GM19351 (cell line): ENCODE data around the gene JUND.

Experiments used
- ATAC-seq: cut with Tn5 transposase; IDR thresholded peaks from one replicate; pipeline ENCODE4 v1.9.1; 2021; ENCODE audit warnings: mild to moderate bottlenecking, moderate library complexity; ENCODE audit not compliant: unreplicated experiment

Gene JUND

DNA sequence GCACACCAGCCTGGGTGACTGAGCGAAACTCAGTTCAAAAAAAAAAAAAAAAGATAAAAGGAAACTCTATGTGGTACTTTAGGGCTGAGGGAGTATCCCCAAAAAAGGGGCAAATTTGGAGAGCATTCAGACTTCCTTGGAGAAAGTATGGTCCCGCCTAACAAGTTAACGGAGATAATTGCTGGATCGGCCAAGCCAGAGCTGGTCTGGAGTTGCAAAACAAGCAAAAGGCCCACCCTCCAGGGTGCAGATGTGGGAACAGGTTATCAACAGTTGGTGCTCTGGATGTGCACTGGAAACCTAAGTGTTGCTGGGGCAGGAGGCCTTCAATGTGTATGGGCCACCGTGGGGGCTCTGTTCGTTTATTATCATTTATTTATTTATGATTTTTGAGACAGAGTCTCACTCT, 10.0 kb downstream of the JUND start:
- no peak for ATAC-seq

- ATAC-seq, result no peak
These were observed 11.1 kb downstream of the JUND start for GRCh38 chr19:18270326-18270725.

DNA sequence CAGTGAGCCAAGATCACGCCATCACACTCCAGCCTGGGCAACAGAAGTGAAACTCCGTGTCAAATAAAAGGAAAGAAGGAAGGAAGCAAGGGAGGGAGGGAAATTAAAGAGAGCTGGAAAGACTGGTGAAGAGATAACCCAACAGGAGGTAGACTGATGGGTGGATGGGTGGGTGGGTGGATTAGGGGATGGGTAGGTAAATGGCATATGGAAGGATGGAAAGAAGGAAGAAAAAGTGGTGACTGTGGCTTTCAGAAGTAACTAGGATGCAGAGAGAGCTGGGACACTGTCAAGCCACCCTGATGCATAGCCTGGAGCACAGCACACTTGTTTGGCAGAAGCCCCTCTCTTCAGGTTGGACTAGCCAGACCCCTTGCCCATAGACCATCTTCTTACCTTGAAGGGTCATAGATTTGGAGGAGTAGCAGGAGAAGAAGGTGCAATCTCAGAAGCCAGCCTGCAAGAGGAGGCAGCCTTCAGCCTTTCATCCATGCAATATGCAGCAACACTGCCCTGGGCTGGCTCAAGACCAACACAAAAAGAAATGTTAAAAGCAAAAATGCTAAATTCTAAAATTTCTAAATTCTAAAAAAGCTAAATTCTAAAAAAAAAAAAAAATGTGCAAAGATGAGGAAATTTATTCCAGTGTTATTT, 12.2 kb downstream of the JUND start:
- no peak for ATAC-seq

DNA sequence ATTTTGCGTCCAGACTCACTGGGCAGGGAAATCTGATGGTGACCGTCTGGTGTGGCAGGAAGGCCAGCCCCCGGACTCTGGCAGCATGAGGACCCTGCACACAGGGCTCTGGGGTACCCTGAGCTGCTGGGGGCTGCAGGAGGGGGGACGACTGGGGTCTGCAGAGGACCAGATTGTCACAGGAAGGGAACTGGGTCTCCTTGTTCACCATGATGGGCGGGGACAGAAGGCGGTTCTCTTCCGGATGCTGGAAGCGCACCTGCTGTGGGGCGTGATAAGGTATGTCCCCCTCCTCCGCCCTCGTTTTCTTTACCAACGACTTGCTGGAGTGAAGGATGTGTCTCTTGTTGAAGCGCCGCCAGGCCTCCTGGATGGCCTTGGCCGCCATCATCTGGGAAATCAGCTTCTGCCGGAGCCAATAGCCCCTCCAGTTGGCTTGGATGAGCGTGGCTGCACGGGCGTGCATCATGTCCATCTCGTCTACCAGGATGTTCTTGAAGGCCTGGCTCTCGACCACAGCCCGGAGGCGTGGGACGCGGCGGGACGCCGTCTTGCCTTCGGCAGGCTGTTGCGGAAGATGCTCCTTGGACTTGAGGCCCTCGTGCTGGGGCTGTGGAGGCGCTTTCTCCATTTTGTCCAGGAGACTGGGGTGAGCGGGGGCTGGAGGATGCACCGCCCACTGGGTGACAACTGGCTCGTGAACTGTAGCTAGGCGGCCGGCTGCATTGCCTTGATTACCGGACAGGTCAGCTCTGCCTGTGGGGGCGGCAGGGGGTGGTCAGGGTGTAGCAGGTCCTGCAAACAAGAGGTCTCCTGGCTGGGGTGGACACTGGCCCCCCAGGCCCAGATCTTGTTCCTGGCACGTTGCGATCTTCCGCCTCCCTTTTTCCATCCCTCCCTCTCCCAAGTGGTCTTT, 14.4 kb downstream of the JUND start:
- ATAC-seq, result no peak

GRCh38 chr19:18265582-18265981, 15.8 kb downstream of the JUND start:
- no peak for ATAC-seq

- no peak for ATAC-seq
These were observed 16.4 kb downstream of the JUND start for GRCh38 chr19:18264971-18265540.

GRCh38 chr19:18264137-18264854, 17.1 kb downstream of the JUND start:
- no peak for ATAC-seq

GRCh38 chr19:18263324-18264136, 17.9 kb downstream of the JUND start:
- ATAC-seq, result no peak

- no peak for ATAC-seq
These were observed 18.5 kb downstream of the JUND start for GRCh38 chr19:18262917-18263316.

DNA sequence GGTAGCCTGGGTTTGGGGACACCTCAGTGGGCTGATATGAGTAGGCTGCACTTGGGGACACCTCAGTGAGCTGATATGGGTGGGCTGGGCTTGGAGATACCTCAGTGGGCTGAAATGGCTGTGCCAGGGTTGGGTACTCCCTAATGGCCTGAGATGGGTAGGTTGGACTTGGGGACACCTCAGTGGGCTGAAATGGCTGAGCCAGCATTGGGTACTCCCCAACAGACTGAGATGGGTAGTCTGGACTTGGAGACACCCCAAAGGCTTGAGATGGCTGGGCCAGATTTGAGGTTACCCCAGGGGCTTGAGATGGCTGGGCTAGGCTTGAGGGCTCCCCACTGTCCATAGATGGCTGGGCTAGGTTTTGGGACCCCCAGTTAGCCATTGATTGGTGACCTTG, 19.3 kb downstream of the JUND start:
- ATAC-seq, result no peak

DNA sequence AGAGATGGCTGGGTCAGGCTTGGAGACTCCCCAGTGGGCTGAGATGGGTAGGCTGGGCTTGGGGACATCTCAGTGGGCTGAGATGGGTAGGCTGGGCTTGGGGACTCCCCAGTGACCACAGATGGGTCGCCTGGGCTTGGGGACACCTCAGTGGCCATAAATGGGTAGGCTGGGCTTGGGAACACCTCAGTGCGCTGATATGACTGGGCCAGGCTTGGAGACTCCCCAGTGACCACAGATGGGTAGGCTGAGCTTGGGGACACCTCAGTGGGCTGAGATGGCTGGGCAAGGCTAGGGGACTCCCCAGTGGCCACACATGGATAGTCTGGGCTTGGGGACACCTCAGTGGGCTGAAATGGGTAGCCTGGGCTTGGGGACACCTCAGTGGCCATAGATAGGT, 19.9 kb downstream of the JUND start:
- ATAC-seq, result no peak

- ATAC-seq, result no peak
These were observed 21.5 kb downstream of the JUND start for GRCh38 chr19:18259893-18260292.

DNA sequence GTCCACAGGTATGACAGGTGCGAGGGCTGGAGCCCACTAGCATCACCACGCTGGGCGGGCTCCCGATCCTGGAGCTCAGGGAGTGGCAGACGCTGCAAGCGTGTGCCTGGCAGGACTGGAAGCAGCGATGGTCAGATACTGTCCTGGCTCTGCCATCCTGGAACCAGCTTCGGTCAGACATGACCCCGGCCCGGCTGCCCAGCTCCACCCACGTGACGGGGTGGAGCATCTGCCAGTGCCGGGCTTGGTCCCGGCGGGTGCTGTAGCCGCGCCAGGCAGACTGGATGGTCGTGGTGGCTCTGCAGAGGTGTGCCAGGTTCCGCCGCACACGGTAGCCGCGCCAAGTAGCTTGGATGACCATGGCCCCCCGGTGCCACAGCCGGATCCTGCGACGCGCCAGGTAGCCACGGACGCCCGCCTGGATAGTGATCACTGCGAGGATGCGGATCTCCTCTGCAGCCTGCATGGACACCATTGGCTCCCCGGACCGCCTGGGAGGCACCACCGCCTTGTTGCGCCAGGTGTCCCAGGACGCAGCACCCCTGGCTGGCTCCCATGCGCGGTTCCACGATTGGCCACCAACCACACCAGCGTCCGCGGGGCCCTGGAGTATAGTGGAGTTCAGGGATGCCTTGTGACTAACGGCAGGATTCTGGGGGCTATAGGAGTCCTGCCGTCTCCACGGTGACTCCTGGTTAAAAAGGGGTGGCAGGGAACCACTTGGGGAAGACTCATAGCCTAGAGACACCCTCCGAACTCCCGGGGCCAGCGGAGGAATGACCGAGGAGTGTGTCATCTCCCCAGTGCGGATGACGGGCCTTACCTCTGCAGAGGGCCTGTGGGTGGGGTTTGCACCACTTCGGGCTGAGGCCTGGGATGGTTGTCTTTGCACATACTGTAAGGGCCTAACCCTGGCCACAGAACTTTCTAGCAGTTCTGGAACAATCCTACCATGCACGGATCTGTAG, 23.6 kb downstream of the JUND start:
- no peak for ATAC-seq

DNA sequence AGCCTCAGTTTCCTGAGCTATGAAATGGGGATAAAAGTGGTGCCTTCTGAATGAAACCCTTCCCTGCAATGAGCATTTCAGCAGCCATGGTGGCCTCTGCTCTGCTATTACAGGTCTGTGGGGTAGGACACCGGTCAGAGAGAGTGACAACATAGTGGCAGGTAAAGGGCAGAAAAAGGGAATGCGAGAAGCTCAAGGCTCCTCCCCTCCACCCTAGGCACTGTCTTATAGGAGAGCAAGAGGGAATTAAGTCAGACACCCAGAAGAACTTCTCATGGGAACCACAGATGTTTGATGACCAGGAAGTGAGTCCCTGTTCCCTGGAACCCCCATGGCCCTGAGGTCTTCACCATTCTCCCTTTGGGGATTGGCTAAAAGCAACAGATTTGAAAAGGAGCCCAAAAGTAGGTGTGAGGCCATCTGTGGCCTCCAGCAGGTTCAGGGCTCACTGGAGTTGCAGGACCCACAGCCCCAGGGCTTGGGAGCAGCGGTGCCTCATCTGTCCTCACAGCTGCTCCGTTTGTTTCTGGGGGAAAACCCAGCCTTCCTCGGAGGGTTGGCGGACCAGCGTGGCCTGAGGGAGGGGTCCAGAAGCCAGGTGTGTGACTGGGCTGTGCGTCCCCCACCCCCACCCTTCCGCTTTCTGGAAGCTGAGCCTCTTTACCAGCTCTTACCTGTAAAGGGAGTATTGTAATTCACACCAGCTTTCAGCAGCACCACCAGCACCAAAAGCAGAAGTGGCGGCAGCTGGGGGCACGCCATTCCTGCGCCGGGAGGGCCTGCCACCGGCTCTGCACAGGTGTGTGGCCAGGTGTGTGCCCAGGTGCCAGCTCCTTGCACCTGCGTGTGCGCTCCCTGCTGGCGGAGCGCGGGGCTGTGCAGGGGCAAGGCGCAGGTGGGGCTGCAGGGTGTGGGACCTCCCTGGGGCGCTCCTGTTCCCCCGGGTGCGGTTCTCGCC, 26.6 kb downstream of the JUND start:
- ATAC-seq, result no peak

GRCh38 chr19:18253716-18254115, 27.7 kb downstream of the JUND start:
- no peak for ATAC-seq

DNA sequence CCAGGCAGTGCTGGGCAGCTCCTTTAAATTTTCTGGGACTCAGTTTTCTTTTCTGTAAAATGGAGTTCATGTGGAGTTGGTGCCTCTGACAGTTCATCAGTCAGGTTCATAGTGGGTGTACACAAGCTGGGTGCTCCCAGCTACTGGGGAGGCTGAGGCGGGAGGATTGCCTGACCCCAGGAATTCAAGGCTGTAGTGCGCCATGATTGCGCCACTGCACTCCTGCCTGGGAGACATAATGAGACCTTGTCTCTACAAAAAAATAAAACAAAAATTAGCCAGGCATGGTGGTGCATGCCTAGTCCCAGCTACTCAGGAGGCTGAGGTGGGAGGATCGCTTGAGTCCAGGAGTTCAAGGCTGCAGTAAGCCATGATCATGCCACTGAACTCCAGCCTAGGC, 28.3 kb downstream of the JUND start:
- ATAC-seq, result no peak

DNA sequence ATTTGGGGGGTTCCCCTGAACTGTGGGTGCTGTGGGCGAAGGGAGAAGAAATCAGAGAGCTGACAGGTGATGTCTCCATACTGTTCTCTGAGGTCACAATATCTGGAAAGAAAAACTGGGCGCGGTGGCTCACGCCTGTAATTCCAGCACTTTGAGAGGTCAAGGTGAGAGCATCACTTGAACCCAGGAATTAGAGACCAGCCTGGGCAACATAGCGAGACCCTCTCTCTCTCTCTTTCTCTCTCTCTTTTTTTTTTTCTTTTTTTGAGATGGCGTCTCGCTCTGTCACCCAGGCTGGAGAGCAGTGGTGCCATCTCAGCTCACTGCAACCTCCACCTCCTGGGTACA, 29.1 kb downstream of the JUND start:
- ATAC-seq, result no peak

GRCh38 chr19:18251587-18252369, 29.6 kb downstream of the JUND start:
- no peak for ATAC-seq
